NB4 (cell line): ENCODE results near the gene BATF2.
A peak's percentile ranks its signal among the peaks of the same experiment; 100 is the strongest.
"Not testable (repeated sequence)": the region's sequence is repeated elsewhere in the genome, so short reads cannot be mapped to it uniquely, and the experiment has no call there.

ENCODE experiments used
- DNase-seq: peaks from one replicate; pipeline ENCODE4 v3.0.0; 2010; ENCODE audit warnings: low read depth
- H3K4me3 ChIP-seq: one replicate; pipeline ENCODE4 v1.5.1; 2011; ENCODE audit warnings: mild to moderate bottlenecking, low read depth, low read length, moderate library complexity
- MYC ChIP-seq: IDR thresholded peaks from 2 replicates; pipeline ENCODE4 v1.6.1; 2011; ENCODE audit warnings: low read depth, low read length
- POLR2A ChIP-seq: IDR thresholded peaks from 2 replicates; pipeline ENCODE4 v1.6.1; 2011; ENCODE audit warnings: mild to moderate bottlenecking; ENCODE audit not compliant: insufficient read length; ENCODE audit errors: extremely low read depth
- TF ChIP-seq, protein P1 (sequence below): IDR thresholded peaks from one replicate; pipeline ENCODE4 v1.5.1; 2012; ENCODE audit warnings: low read depth, low read length
- TF ChIP-seq, protein P2 (sequence below): IDR thresholded peaks from 2 replicates; pipeline ENCODE4 v1.6.1; 2011; ENCODE audit warnings: low read depth, low read length

Gene BATF2

DNA sequence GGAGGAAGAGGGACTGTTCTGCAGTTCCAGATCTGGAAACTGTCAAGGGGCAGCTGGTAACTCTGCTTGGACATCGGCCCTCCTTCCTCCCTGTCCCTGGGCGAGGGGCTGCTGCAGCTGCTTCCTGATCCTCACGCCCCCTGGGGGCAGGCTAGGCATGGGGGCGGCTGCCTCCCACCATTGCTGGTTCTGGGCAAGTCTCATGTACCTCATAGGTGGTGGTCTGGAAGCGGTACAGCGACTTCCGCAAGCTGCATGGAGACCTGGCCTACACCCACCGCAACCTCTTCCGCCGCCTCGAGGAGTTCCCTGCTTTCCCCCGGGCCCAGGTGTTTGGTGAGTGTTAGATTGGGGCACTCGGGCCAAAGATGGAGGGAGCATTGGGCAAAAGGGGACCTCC lies 35.4 kb upstream of the BATF2 start:
- DNase-seq, result no peak
- no peak overlapping the region for H3K4me3 ChIP-seq
- TF ChIP-seq, protein P1, sequence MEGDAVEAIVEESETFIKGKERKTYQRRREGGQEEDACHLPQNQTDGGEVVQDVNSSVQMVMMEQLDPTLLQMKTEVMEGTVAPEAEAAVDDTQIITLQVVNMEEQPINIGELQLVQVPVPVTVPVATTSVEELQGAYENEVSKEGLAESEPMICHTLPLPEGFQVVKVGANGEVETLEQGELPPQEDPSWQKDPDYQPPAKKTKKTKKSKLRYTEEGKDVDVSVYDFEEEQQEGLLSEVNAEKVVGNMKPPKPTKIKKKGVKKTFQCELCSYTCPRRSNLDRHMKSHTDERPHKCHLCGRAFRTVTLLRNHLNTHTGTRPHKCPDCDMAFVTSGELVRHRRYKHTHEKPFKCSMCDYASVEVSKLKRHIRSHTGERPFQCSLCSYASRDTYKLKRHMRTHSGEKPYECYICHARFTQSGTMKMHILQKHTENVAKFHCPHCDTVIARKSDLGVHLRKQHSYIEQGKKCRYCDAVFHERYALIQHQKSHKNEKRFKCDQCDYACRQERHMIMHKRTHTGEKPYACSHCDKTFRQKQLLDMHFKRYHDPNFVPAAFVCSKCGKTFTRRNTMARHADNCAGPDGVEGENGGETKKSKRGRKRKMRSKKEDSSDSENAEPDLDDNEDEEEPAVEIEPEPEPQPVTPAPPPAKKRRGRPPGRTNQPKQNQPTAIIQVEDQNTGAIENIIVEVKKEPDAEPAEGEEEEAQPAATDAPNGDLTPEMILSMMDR, result peak; percentile 1
- TF ChIP-seq POLR2A (no peak), MYC (no peak)
- TF ChIP-seq, protein P2, sequence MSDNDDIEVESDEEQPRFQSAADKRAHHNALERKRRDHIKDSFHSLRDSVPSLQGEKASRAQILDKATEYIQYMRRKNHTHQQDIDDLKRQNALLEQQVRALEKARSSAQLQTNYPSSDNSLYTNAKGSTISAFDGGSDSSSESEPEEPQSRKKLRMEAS, result no peak

DNA sequence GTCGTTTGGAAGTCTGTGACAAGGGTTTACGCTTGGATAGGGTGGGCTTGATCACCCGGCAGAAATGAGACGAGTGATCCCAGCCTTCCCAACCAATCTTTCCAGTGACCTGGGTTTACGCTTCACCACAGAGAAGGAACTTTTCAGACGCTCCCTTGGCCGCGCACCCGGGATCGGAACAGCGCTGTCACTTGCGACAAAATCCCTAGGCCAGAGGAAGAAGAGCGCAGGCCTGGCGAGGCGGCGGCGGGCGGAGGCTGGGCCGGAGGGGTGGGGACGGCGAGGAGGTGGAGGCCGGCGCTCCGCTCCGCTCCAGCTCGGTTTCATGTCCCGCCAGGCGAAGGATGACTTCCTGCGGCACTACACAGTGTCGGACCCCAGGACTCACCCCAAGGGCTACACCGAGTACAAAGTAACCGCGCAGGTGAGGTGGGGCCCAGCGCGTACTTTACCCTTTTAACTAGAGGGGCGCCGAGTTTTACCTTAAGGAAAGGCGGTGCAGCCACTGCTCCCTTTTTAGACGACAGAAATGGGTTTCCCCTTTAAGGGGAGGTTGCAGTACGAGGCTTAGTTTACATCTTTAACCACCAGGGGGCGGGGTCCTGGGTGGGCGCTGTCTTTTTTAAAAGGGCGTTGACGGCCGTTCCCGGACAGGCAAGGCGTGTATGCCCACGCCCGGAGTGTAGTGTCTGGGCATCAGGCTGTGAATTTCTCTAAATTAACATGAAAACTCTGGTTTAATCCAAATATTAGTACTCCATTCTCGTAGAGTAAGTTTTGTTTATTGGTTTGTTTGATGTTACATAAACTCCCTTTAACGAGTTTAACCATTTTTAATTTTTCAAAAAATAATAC lies 30.7 kb upstream of the BATF2 start, which contains the start of gene SNX15:
Gene SNX15, plus strand, starts transcription at position 227 of the 855 bp plus-strand sequence. Its CDS starts 99 bp downstream, at position 326.
- peak; percentile 97 for DNase-seq
- H3K4me3 ChIP-seq, result peak within 1 kb of the TSS; percentile 63
- TF ChIP-seq, protein P2, result peak; percentile 76
- TF ChIP-seq, protein P1, result peak; percentile 50
- TF ChIP-seq POLR2A (peak; percentile 52), MYC (peak; percentile 46; the same call in 1 of the 2 replicates)

DNA sequence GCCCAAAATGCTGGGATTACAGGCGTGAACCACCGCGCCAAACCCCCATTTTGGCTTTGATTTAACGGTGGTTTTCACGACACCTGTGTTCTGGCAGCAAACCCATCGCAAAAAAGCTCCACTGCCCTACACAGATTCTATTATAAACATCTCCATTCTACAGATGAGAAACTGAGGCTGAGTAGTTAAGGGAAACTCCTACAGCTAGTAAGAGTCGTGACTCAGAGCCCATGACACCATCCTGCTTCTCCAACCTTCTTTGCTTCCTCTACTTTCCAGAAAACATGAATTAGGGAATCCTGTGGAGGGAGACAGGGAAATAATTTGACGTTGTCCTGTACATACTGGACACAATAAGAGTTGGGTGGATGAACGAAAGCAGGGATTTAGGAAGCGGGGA lies 30.0 kb upstream of the BATF2 start:
- TF ChIP-seq, protein P1, result no peak
- TF ChIP-seq POLR2A (no peak), MYC (no peak)
- TF ChIP-seq, protein P2, result no peak
- no peak for DNase-seq

DNA sequence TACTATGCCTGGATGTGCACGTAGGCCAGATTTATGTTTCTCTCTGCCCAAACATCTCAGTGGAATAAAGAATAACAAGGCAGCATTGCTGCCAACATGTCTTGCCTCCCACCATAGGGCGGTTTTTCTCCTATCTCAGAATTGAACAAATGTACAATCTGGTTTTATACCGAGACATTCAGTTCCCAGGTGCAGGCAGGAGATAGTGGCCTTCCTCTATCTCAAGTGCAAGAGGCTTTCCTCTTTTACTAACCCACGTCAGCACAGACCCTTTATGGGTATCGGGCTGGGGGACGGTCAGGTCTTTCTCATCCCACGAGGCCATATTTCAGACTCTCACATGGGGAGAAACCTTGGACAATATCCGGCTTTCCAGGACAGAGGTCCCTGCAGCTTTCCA lies 26.7 kb upstream of the BATF2 start:
- not testable (repeated sequence) for H3K4me3 ChIP-seq, DNase-seq

More for the DNA sequence above, 30.0 kb upstream of the BATF2 start:
- peak overlapping the region; percentile 63 for H3K4me3 ChIP-seq

DNA sequence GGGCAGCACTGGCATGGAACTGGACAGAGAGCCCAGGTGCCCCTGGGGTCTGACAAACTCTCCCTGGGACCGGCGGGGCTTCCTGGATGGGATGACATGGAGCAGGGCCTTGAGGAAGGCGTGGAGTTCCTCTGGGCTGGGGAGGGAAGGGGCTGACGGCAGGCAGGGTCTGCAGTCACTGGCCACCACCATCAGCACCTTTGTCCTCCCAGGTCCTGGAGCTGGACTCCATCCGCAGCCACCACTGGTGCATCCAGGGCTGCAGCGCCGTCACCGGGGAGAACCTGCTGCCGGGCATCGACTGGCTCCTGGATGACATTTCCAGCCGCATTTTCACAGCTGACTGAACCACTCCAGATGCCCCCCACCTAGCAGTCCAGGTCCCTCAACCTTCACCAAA lies 24.7 kb upstream of the BATF2 start:
- DNase-seq, result no peak
- TF ChIP-seq POLR2A (no peak), MYC (no peak)
- TF ChIP-seq, protein P1, result no peak
- TF ChIP-seq, protein P2, result no peak
- no peak overlapping the region for H3K4me3 ChIP-seq

DNA sequence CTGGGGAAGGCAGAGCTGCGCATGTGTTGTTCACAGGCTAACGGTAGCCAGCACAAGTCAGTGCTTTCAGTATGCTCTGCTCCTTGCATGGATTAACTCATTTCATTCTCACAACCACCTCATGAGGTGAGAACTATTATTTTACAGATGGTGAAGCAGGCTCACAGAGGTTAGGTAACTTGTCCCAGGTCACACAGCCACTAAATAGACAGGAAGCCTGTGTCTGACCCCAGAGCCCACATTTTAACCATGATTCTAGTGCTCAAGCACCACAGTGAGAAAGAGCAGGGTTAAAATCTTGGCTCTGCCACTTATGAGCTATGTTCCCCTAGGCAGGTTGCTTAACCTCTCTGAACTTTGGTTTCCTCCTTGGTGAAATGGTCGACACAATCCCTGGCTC lies 24.2 kb upstream of the BATF2 start:
- no peak overlapping the region for H3K4me3 ChIP-seq
- peak; percentile 43 for DNase-seq
- TF ChIP-seq, protein P1, result no peak
- TF ChIP-seq, protein P2, result no peak
- TF ChIP-seq POLR2A (no peak), MYC (no peak)
